H1 (cell line): Measurements from ENCODE around the gene LPP. TPM values are rescaled to one million over a fixed set of nuclear protein-coding genes. Genes with fewer than 3 reads are reported as not detected.

Experiments
- CTCF ChIA-PET: fragments of 300-600 bp; sonication (Branson Sonifier 250); formaldehyde crosslinking; loops from one replicate; lab custom pipeline; 2021; ENCODE audit not compliant: partially characterized antibody; lab: Charles Lee
- POLR2A ChIA-PET: fragments of 300-600 bp; sonication (Branson Sonifier 250); formaldehyde crosslinking; loops from one replicate; lab custom pipeline; 2021; ENCODE audit warnings: inconsistent platforms; ENCODE audit not compliant: partially characterized antibody; lab: Charles Lee
- DNase-seq, 2 experiments: peaks; one replicate each; pipeline versions ENCODE4 v3.0.0 to v3.0.0-alpha.2; 2010 to 2022; ENCODE audit warnings: low spot score in 2 of 2, low read depth in 1 of 2, mixed read lengths in 1 of 2
- FAIRE-seq: peaks from 2 replicates; lab custom pipeline; 2011; peaks lifted over from hg19 to GRCh38; lab: Jason Lieb, UNC
- H2AFZ ChIP-seq: 2 replicates; pipeline ENCODE4 v1.8.1; 2012; ENCODE audit warnings: low read length, inconsistent platforms
- H2AK5ac ChIP-seq: 2 replicates; pipeline ENCODE4 v1.6.1; 2013; ENCODE audit warnings: low read depth, low read length
- H2BK120ac ChIP-seq: replicated peaks from 2 replicates; pipeline ENCODE3; 2013; ENCODE audit warnings: low read depth, low read length, inconsistent platforms
- H2BK12ac ChIP-seq: 2 replicates; pipeline ENCODE4 v1.6.1; 2013; ENCODE audit warnings: low read depth, low read length
- H2BK15ac ChIP-seq: 2 replicates; pipeline ENCODE4 v1.6.1; 2013; ENCODE audit warnings: low read length
- H2BK20ac ChIP-seq: 2 replicates; pipeline ENCODE4 v1.6.1; 2013; ENCODE audit warnings: low read length
- H2BK5ac ChIP-seq: 2 replicates; pipeline ENCODE4 v1.6.1; 2013; ENCODE audit warnings: low read depth, low read length
- H3K14ac ChIP-seq: 2 replicates; pipeline ENCODE4 v1.6.1; 2013; ENCODE audit warnings: inconsistent platforms; ENCODE audit not compliant: insufficient read length
- H3K18ac ChIP-seq: 2 replicates; pipeline ENCODE4 v1.6.1; 2013; ENCODE audit warnings: low read length; ENCODE audit errors: extremely low read depth
- H3K23ac ChIP-seq: 2 replicates; pipeline ENCODE4 v1.6.1; 2013; ENCODE audit warnings: inconsistent platforms; ENCODE audit not compliant: insufficient read length
- H3K23me2 ChIP-seq: 2 replicates; pipeline ENCODE4 v1.6.1; 2013; ENCODE audit warnings: low read depth, low read length
- H3K27ac ChIP-seq: 2 replicates; pipeline ENCODE4 v1.6.1; 2011; ENCODE audit warnings: low read depth, low read length, inconsistent platforms
- H3K27me3 ChIP-seq, 4 experiments: replicated peaks in 1 of 4; 1 replicate in 1 of 4; 2 replicates in 3 of 4; pipeline versions ENCODE4 v1.6.1 to v1.8.1; 2011 to 2013; ENCODE audit warnings: low read length in 3 of 4, mild to moderate bottlenecking in 3 of 4, inconsistent platforms in 2 of 4, mixed read lengths in 2 of 4, moderate library complexity in 1 of 4; ENCODE audit not compliant: control insufficient read depth in 3 of 4, insufficient read depth in 3 of 4; ENCODE audit errors: extremely low read depth in 1 of 4
- H3K36me3 ChIP-seq, 4 experiments: 2 replicates each; pipeline versions ENCODE4 v1.6.1 to v1.8.1; 2011 to 2013; ENCODE audit warnings: mild to moderate bottlenecking in 4 of 4, low read length in 3 of 4, moderate library complexity in 2 of 4, control low read depth in 1 of 4, inconsistent platforms in 1 of 4; ENCODE audit not compliant: insufficient read depth in 4 of 4, control insufficient read depth in 2 of 4
- H3K4ac ChIP-seq: replicated peaks from 2 replicates; pipeline ENCODE3; 2013; ENCODE audit warnings: low read length, low read depth, mixed read lengths, inconsistent platforms; ENCODE audit not compliant: insufficient read length
- H3K4me1 ChIP-seq, 4 experiments: replicated peaks in 1 of 4; 1 replicate in 1 of 4; 2 replicates in 3 of 4; pipeline versions ENCODE4 v1.6.1 to v1.8.1; 2011 to 2013; ENCODE audit warnings: low read length in 3 of 4, inconsistent platforms in 2 of 4, mixed read lengths in 1 of 4; ENCODE audit not compliant: insufficient read depth in 4 of 4, control insufficient read depth in 3 of 4
- H3K4me2 ChIP-seq, 2 experiments: 2 replicates each; pipeline versions ENCODE4 v1.6.1 to v1.8.1; 2011 to 2013; ENCODE audit warnings: low read depth in 2 of 2, low read length in 2 of 2, control low read depth in 1 of 2, inconsistent platforms in 1 of 2, mild to moderate bottlenecking in 1 of 2; ENCODE audit not compliant: insufficient read depth in 1 of 2
- H3K4me3 ChIP-seq, 4 experiments: fragments of 200-600, 300-600 bp in 1 of 4; sonication (generic), shearing (Covaris generic), sonication (Bioruptor Twin) in 1 of 4; 2 replicates each; pipeline versions ENCODE4 v1.5.1 to v1.8.1; 2011 to 2016; ENCODE audit warnings: low read length in 4 of 4, low read depth in 3 of 4, control low read depth in 2 of 4, inconsistent platforms in 2 of 4, mild to moderate bottlenecking in 2 of 4, mixed read lengths in 1 of 4, moderate library complexity in 1 of 4; ENCODE audit not compliant: insufficient read depth in 2 of 4; ENCODE audit errors: extremely low read depth in 1 of 4
- H3K56ac ChIP-seq: replicated peaks from 2 replicates; pipeline ENCODE3; 2013; ENCODE audit warnings: low read depth, mild to moderate bottlenecking, mixed read lengths, low read length, inconsistent platforms; ENCODE audit not compliant: insufficient read length
- H3K79me1 ChIP-seq: 2 replicates; pipeline ENCODE4 v1.6.1; 2013; ENCODE audit warnings: low read depth, low read length, control low read depth
- H3K79me2 ChIP-seq, 2 experiments: 2 replicates each; pipeline versions ENCODE4 v1.6.1 to v1.8.1; 2012 to 2013; ENCODE audit warnings: low read length in 2 of 2, mild to moderate bottlenecking in 2 of 2, inconsistent platforms in 1 of 2; ENCODE audit not compliant: insufficient read depth in 2 of 2, control insufficient read depth in 1 of 2
- H3K9ac ChIP-seq, 4 experiments: replicated peaks in 1 of 4; 1 replicate in 1 of 4; 2 replicates in 3 of 4; pipeline versions ENCODE4 v1.6.1 to v1.8.1; 2011 to 2013; ENCODE audit warnings: low read depth in 3 of 4, low read length in 3 of 4, control low read depth in 2 of 4, mild to moderate bottlenecking in 2 of 4, moderate library complexity in 2 of 4, inconsistent platforms in 1 of 4; ENCODE audit errors: extremely low read depth in 1 of 4
- H3K9me3 ChIP-seq, 2 experiments: 2 replicates each; pipeline versions ENCODE4 v1.6.1 to v1.8.1; 2012 to 2013; ENCODE audit warnings: mild to moderate bottlenecking in 2 of 2, moderate library complexity in 2 of 2, control low read depth in 1 of 2, inconsistent platforms in 1 of 2, low read depth in 1 of 2, low read length in 1 of 2, mixed read lengths in 1 of 2; ENCODE audit not compliant: insufficient read depth in 2 of 2
- H4K20me1 ChIP-seq, 2 experiments: replicated peaks in 1 of 2; 2 replicates each; pipeline versions ENCODE3 to v1.8.1; 2011 to 2013; ENCODE audit warnings: inconsistent platforms in 2 of 2, low read length in 2 of 2, mild to moderate bottlenecking in 1 of 2; ENCODE audit not compliant: insufficient read depth in 2 of 2, control insufficient read depth in 1 of 2
- H4K5ac ChIP-seq: 2 replicates; pipeline ENCODE4 v1.6.1; 2013; ENCODE audit warnings: low read length, low read depth, mixed read lengths, inconsistent platforms; ENCODE audit not compliant: insufficient read length
- H4K8ac ChIP-seq: 2 replicates; pipeline ENCODE4 v1.8.0; 2013; ENCODE audit warnings: mild to moderate bottlenecking, moderate library complexity, low read length, inconsistent platforms; ENCODE audit not compliant: insufficient read depth; ENCODE audit errors: extremely low read depth
- H4K91ac ChIP-seq: replicated peaks from 2 replicates; pipeline ENCODE3; 2013; ENCODE audit warnings: low read length, mixed read lengths, inconsistent platforms; ENCODE audit not compliant: insufficient read length
- BRCA1 ChIP-seq: IDR thresholded peaks from 2 replicates; pipeline ENCODE4 v1.6.1; 2012; ENCODE audit warnings: low read depth, low read length, improper control_type of control experiment
- CBX5 ChIP-seq: fragments of 300-800, 300-1000 bp; sonication (generic); IDR thresholded peaks from 2 replicates; pipeline ENCODE4 v1.7.1; 2016; ENCODE audit warnings: antibody characterized with exemption, low read length, low read depth
- CBX8 ChIP-seq: fragments of 300-800, 300-1000 bp; sonication (generic); IDR thresholded peaks from 2 replicates; pipeline ENCODE4 v1.7.1; 2016; ENCODE audit warnings: low read depth, low read length, borderline replicate concordance
- CTBP2 ChIP-seq: IDR thresholded peaks from 2 replicates; pipeline ENCODE4 v1.7.0; 2011; ENCODE audit warnings: borderline replicate concordance, mild to moderate bottlenecking, moderate library complexity, mixed read lengths, low read length; ENCODE audit not compliant: insufficient read depth, insufficient read length
- KDM5A ChIP-seq: fragments of 200-600 bp; IDR thresholded peaks from 2 replicates; pipeline ENCODE4 v1.7.1; 2012; ENCODE audit warnings: mild to moderate bottlenecking, low read length, inconsistent platforms, mixed read lengths
- SIRT6 ChIP-seq: IDR thresholded peaks from one replicate; pipeline ENCODE4 v1.7.1; 2012; ENCODE audit warnings: low read length, inconsistent platforms
- SUZ12 ChIP-seq: fragments of 200-600 bp; sonication (generic); IDR thresholded peaks from 2 replicates; pipeline ENCODE4 v1.6.1; 2012; ENCODE audit warnings: mild to moderate bottlenecking, inconsistent platforms, low read length, moderate library complexity, mixed read lengths
- TAF7 ChIP-seq: optimal IDR thresholded peaks from 2 replicates; pipeline ENCODE3; 2011; ENCODE audit warnings: low read depth, mild to moderate bottlenecking, inconsistent platforms, low read length, moderate library complexity, borderline replicate concordance
- TBP ChIP-seq: IDR thresholded peaks from 2 replicates; pipeline ENCODE4 v1.6.1; 2011; ENCODE audit warnings: low read depth, low read length, improper control_type of control experiment
- WGBS, 2 experiments: shearing (Covaris generic) in 1 of 2; methylation state at CpG; one replicate each; pipeline versions ENCODE4 v1.1.6 to v1.1.7; 2013 to 2015; ENCODE audit warnings: low lambda C conversion rate in 2 of 2, mixed read lengths in 2 of 2, inconsistent platforms in 1 of 2, low coverage in 1 of 2, missing lambda C conversion rate in 1 of 2; ENCODE audit not compliant: insufficient replicate concordance in 2 of 2, insufficient coverage in 1 of 2, insufficient read length in 1 of 2; ENCODE audit errors: extremely low coverage in 1 of 2, missing lambda C conversion rate in 1 of 2; 5-methylcytosine and 5-hydroxymethylcytosine counted together
- polyA plus RNA-seq, 7 experiments: library from polyadenylated mRNA; depleted of rRNA in 3 of 7; stranded (reverse) in 5 of 7; unstranded in 2 of 7; fragments of >200 nt in 5 of 7; fragments of 200-250 nt in 2 of 7; gene quantifications; 1 replicate in 5 of 7; 2 replicates in 1 of 7; 4 replicates in 1 of 7; pipeline versions ENCODE4 v1.2.1 to v1.2.3, GENCODE V29; 2011 to 2013; ENCODE audit warnings: missing spikeins in 2 of 7, mixed read lengths in 2 of 7
- total RNA-seq: library from RNA; stranded (reverse); fragmentation: NEBNext Ultra II Directional; extraction: Animal tissue kit (Norgen Biotek cat#: 25700); gene quantifications from 2 replicates; pipeline ENCODE4 v1.2.1, GENCODE V29; 2021

Gene LPP
- total and polyA plus RNA-seq, 2 of the 8 experiments (the other 6 are each of a cell fraction or from before 2014, with no cell fraction given): 10.0 to 53.3 TPM

DNA sequence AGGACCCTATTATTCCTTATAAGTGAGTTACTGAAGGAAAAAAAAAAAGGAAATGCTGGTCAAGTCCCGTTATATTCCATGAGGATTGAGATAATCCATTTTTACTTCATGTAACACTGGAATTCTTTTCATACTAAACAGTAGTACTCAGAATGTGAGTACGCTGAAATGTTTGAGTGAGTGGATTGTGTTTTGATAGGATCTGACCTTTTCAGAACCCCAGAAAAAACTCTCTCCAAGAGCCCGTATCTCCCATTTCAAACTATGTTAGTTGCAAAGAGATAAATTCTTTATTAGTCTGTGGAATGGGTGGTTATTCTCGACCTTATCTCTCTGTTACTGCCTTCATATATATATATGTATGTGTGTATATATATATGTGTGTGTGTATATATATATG lies 2.5 kb upstream of the LPP start:
- Histone ChIP-seq H3K56ac (no peak overlapping the region), H3K4me1 (peaks cover 4 to 9% (median 5%) of the 10 kb centered on the region in 4 experiments; a peak in 6 of 7 replicates), H3K79me2 (peaks cover 0 to 14% of the 10 kb centered on the region in 2 experiments; a peak in 1 of 4 replicates), H4K20me1 (peaks cover 0 to 1% of the 10 kb centered on the region in 2 experiments), H3K4me2 (no peak overlapping the region), H3K23ac (no peak overlapping the region), H3K27ac (no peak overlapping the region), H3K27me3 (no peaks in the 10 kb centered on the region), H3K23me2 (peaks cover 12% of the 10 kb centered on the region; the same call in 1 of the 2 replicates), H3K9ac (no peak overlapping the region), H3K18ac (no peak overlapping the region), H3K36me3 (no peaks in the 10 kb centered on the region), H4K8ac (no peak overlapping the region), H4K5ac (no peak overlapping the region), H3K4me3 (no peak overlapping the region), H2BK120ac (no peak overlapping the region), H2BK20ac (no peak overlapping the region), H4K91ac (no peak overlapping the region), H2BK12ac (no peak overlapping the region), H3K9me3 (no peaks in the 10 kb centered on the region), H2AK5ac (no peak overlapping the region), H3K79me1 (no peaks in the 10 kb centered on the region; the same call in 1 of the 2 replicates), H2BK15ac (no peak overlapping the region), H2BK5ac (no peak overlapping the region), H3K14ac (no peak overlapping the region), H2AFZ (no peak overlapping the region), H3K4ac (no peak overlapping the region)
- FAIRE-seq: no peak
- no peak for DNase-seq
- TF ChIP-seq TAF7: no peak
- TF ChIP-seq TBP: no peak
- TF ChIP-seq SIRT6: no peak
- TF ChIP-seq CTBP2: no peak
- TF ChIP-seq SUZ12: no peak
- no peak for TF ChIP-seq KDM5A
- no peak for TF ChIP-seq CBX8
- TF ChIP-seq BRCA1: no peak
- no peak for TF ChIP-seq CBX5
- WGBS, 2 experiments: 94% methylated on average over 4 of the region's 4 CpGs; no CpG with 5 or more reads in 1 of the 2 experiments
- POLR2A ChIA-PET: no interaction called here
- CTCF ChIA-PET: no interaction called here
